Mesenchymal stem cell (in vitro differentiated cells and primary cell): ENCODE results near the gene RFX3.
"Not testable (repeated sequence)": the region's sequence is repeated elsewhere in the genome, so short reads cannot be mapped to it uniquely, and the experiment has no call there.

ENCODE experiments used
- DNase-seq: peaks from one replicate; pipeline ENCODE4 v3.0.0-alpha.2; 2013
- H2AFZ ChIP-seq: one replicate; pipeline ENCODE4 v1.6.1; 2013; ENCODE audit warnings: low read depth, mild to moderate bottlenecking, control low read depth, inconsistent platforms, low read length, moderate library complexity
- H2AK5ac ChIP-seq: 2 replicates; pipeline ENCODE4 v1.6.1; 2013; ENCODE audit warnings: low read length, moderate library complexity, mild to moderate bottlenecking, inconsistent platforms; ENCODE audit not compliant: severe bottlenecking
- H2BK120ac ChIP-seq: one replicate; pipeline ENCODE4 v1.6.1; 2013; ENCODE audit warnings: low read depth, mild to moderate bottlenecking, inconsistent platforms, low read length, moderate library complexity
- H2BK12ac ChIP-seq, 2 experiments: one replicate each; pipeline ENCODE4 v1.6.1; 2013; ENCODE audit warnings: inconsistent platforms in 2 of 2, low read length in 2 of 2, mild to moderate bottlenecking in 2 of 2, moderate library complexity in 2 of 2, control low read depth in 1 of 2
- H2BK15ac ChIP-seq: one replicate; pipeline ENCODE4 v1.6.1; 2013; ENCODE audit warnings: mild to moderate bottlenecking, low read depth, inconsistent platforms; ENCODE audit not compliant: poor library complexity, severe bottlenecking
- H2BK5ac ChIP-seq: 2 replicates; pipeline ENCODE4 v1.6.1; 2013; ENCODE audit warnings: low read depth, mild to moderate bottlenecking, low read length, control low read depth, inconsistent platforms; ENCODE audit not compliant: poor library complexity, severe bottlenecking
- H3K14ac ChIP-seq, 2 experiments: one replicate each; pipeline ENCODE4 v1.6.1; 2013; ENCODE audit warnings: inconsistent platforms in 2 of 2, low read length in 2 of 2, control low read depth in 1 of 2, mild to moderate bottlenecking in 1 of 2, moderate library complexity in 1 of 2
- H3K18ac ChIP-seq, 2 experiments: one replicate each; pipeline ENCODE4 v1.6.1; 2013; ENCODE audit warnings: inconsistent platforms in 2 of 2, low read length in 2 of 2, control low read depth in 1 of 2, low read depth in 1 of 2, mild to moderate bottlenecking in 1 of 2
- H3K23ac ChIP-seq, 2 experiments: one replicate each; pipeline ENCODE4 v1.6.1; 2013; ENCODE audit warnings: inconsistent platforms in 2 of 2, low read length in 2 of 2, mild to moderate bottlenecking in 2 of 2, moderate library complexity in 2 of 2, control low read depth in 1 of 2
- H3K27ac ChIP-seq: 2 replicates; pipeline ENCODE4 v1.5.1; 2013; ENCODE audit warnings: mild to moderate bottlenecking, moderate library complexity, low read length, control low read depth, inconsistent platforms; ENCODE audit not compliant: poor library complexity, severe bottlenecking
- H3K27me3 ChIP-seq, 2 experiments: 2 replicates each; pipeline versions ENCODE4 v1.6.1 to v1.7.0; 2013; ENCODE audit warnings: low read length in 2 of 2, mild to moderate bottlenecking in 2 of 2, moderate library complexity in 2 of 2, control low read depth in 1 of 2, inconsistent platforms in 1 of 2; ENCODE audit not compliant: control insufficient read depth in 1 of 2, insufficient read depth in 1 of 2
- H3K36me3 ChIP-seq, 2 experiments: 2 replicates each; pipeline versions ENCODE4 v1.6.1 to v1.7.0; 2013; ENCODE audit warnings: low read length in 2 of 2, control low read depth in 1 of 2, inconsistent platforms in 1 of 2, low read depth in 1 of 2, mild to moderate bottlenecking in 1 of 2; ENCODE audit not compliant: insufficient read depth in 2 of 2, control insufficient read depth in 1 of 2
- H3K4ac ChIP-seq, 2 experiments: one replicate each; pipeline ENCODE4 v1.6.1; 2013; ENCODE audit warnings: inconsistent platforms in 2 of 2, low read length in 2 of 2, mild to moderate bottlenecking in 2 of 2, moderate library complexity in 2 of 2, control low read depth in 1 of 2, low read depth in 1 of 2
- H3K4me1 ChIP-seq: 2 replicates; pipeline ENCODE4 v1.6.1; 2013; ENCODE audit warnings: low read depth, low read length, control low read depth; ENCODE audit not compliant: control insufficient read depth, insufficient read depth
- H3K4me2 ChIP-seq: 2 replicates; pipeline ENCODE4 v1.6.1; 2013; ENCODE audit warnings: low read length, mild to moderate bottlenecking, inconsistent platforms; ENCODE audit not compliant: poor library complexity, severe bottlenecking
- H3K4me3 ChIP-seq, 2 experiments: 2 replicates each; pipeline versions ENCODE4 v1.5.1 to v1.7.0; 2013; ENCODE audit warnings: low read length in 2 of 2, mild to moderate bottlenecking in 2 of 2, control low read depth in 1 of 2, low read depth in 1 of 2; ENCODE audit not compliant: insufficient read depth in 1 of 2
- H3K79me1 ChIP-seq: replicated peaks from 2 replicates; pipeline ENCODE4 v1.6.1; 2013; ENCODE audit warnings: mild to moderate bottlenecking, control low read depth, low read length, inconsistent platforms; ENCODE audit not compliant: poor library complexity, severe bottlenecking
- H3K9ac ChIP-seq: 2 replicates; pipeline ENCODE4 v1.7.0; 2013; ENCODE audit warnings: mild to moderate bottlenecking, low read length, moderate library complexity
- H3K9me3 ChIP-seq: 2 replicates; pipeline ENCODE4 v1.7.0; 2013; ENCODE audit warnings: mild to moderate bottlenecking, low read length; ENCODE audit not compliant: control insufficient read depth
- H4K8ac ChIP-seq: one replicate; pipeline ENCODE4 v1.6.1; 2013; ENCODE audit warnings: inconsistent platforms, mild to moderate bottlenecking, low read length, moderate library complexity
- H4K91ac ChIP-seq: one replicate; pipeline ENCODE4 v1.6.1; 2013; ENCODE audit warnings: mild to moderate bottlenecking, low read length, inconsistent platforms
- WGBS: methylation state at CpG from one replicate; pipeline ENCODE4 v1.1.7; 2013; ENCODE audit warnings: mixed read lengths; 5-methylcytosine and 5-hydroxymethylcytosine counted together

RFX3 gene

GRCh38 chr9:3321186-3321585 is 204.6 kb downstream of the RFX3 start:
- Histone ChIP-seq H2BK5ac (no peak overlapping the region), H3K79me1 (no peaks in the 10 kb centered on the region), H3K9ac (no peak overlapping the region), H2BK15ac (no peak overlapping the region), H2BK120ac (no peak overlapping the region), H2AK5ac (no peak overlapping the region), H3K27ac (no peak overlapping the region), H3K4ac (no peak overlapping the region), H4K8ac (no peak overlapping the region), H3K14ac (no peak overlapping the region), H3K36me3 (no peaks in the 10 kb centered on the region), H3K23ac (no peak overlapping the region), H3K4me3 (no peak overlapping the region), H4K91ac (no peak overlapping the region), H3K4me2 (no peak overlapping the region), H3K9me3 (no peaks in the 10 kb centered on the region), H2BK12ac (no peak overlapping the region), H3K18ac (no peak overlapping the region), H2AFZ (no peak overlapping the region), H3K4me1 (no peaks in the 10 kb centered on the region), H3K27me3 (no peaks in the 10 kb centered on the region)
- DNase-seq, result no peak
- no CpG with 5 or more reads among the region's 4 CpGs for WGBS

- not testable (repeated sequence) for H3K79me1 ChIP-seq, H3K4me1 ChIP-seq, H2BK12ac ChIP-seq, H2AFZ ChIP-seq, H3K18ac ChIP-seq, H3K14ac ChIP-seq, H3K4me2 ChIP-seq, H3K27me3 ChIP-seq, H2AK5ac ChIP-seq, H3K23ac ChIP-seq, H2BK15ac ChIP-seq, H3K4me3 ChIP-seq, H3K27ac ChIP-seq, H2BK5ac ChIP-seq, DNase-seq, H4K8ac ChIP-seq, H3K9me3 ChIP-seq, H3K36me3 ChIP-seq, H4K91ac ChIP-seq, H3K4ac ChIP-seq, H3K9ac ChIP-seq, H2BK120ac ChIP-seq
- 94% methylated on average over 9 of the region's 9 CpGs for WGBS
Measured at GRCh38 chr9:3312595-3312994, 213.2 kb downstream of the RFX3 start.

- Histone ChIP-seq H2BK5ac (no peak overlapping the region), H2AFZ (no peak overlapping the region), H2BK120ac (no peak overlapping the region), H3K18ac (no peak overlapping the region), H3K36me3 (no peaks in the 10 kb centered on the region), H3K27ac (no peak overlapping the region), H4K8ac (no peak overlapping the region), H3K4me1 (no peaks in the 10 kb centered on the region), H3K4me3 (no peak overlapping the region), H3K9ac (no peak overlapping the region), H2BK15ac (no peak overlapping the region), H2AK5ac (no peak overlapping the region), H3K27me3 (no peaks in the 10 kb centered on the region), H3K4ac (no peak overlapping the region), H3K14ac (no peak overlapping the region), H4K91ac (no peak overlapping the region), H3K9me3 (no peaks in the 10 kb centered on the region), H2BK12ac (no peak overlapping the region), H3K23ac (no peak overlapping the region), H3K79me1 (no peaks in the 10 kb centered on the region), H3K4me2 (no peak overlapping the region)
- WGBS, result 93% methylated on average over 2 of the region's 2 CpGs
- no peak for DNase-seq
Measured at GRCh38 chr9:3308609-3309008, 217.2 kb downstream of the RFX3 start.

- H2AK5ac ChIP-seq, H3K27me3 ChIP-seq: not testable (repeated sequence)
Measured at GRCh38 chr9:3304388-3304787, 221.4 kb downstream of the RFX3 start.

More at GRCh38 chr9:3304388-3304787, 221.4 kb downstream of the RFX3 start:
- not testable (repeated sequence) for H3K9me3 ChIP-seq, H2BK15ac ChIP-seq, H3K4me2 ChIP-seq, H3K23ac ChIP-seq, H2BK12ac ChIP-seq, H2BK5ac ChIP-seq, H3K14ac ChIP-seq, H3K18ac ChIP-seq, H3K79me1 ChIP-seq, H2BK120ac ChIP-seq, H3K4me1 ChIP-seq, H2AFZ ChIP-seq, H3K9ac ChIP-seq, H4K91ac ChIP-seq, H4K8ac ChIP-seq, H3K4me3 ChIP-seq, H3K27ac ChIP-seq, H3K36me3 ChIP-seq, H3K4ac ChIP-seq, DNase-seq
- 100% methylated on average over 1 of the region's 1 CpG for WGBS
